Inferior parietal cortex (tissue), 1 donor: ENCODE measurements around the gene GGA3.
"Not testable (repeated sequence)": the region's sequence is repeated elsewhere in the genome, so short reads cannot be mapped to it uniquely, and the experiment has no call there.

Experiments
- DNase-seq: peaks from one replicate; pipeline ENCODE4 v3.0.0-alpha.2; 2016; ENCODE audit errors: extremely low spot score

The GGA3 gene

GRCh38 chr17:75261336-75262111, at the start of gene GGA3, which contains the start of gene MRPS7:
GGA3 (minus strand) TSS chr17:75261606; CDS start chr17:75261587, 19 bp downstream.
MRPS7 (plus strand) TSS chr17:75261879; CDS start chr17:75261901, 22 bp downstream.
- DNase-seq: peak; percentile 94

- no peak for DNase-seq
These were observed 47.6 kb upstream of the GGA3 start for GRCh38 chr17:75308732-75309629.

GRCh38 chr17:75307957-75308731, 46.7 kb upstream of the GGA3 start:
- no peak for DNase-seq

DNA sequence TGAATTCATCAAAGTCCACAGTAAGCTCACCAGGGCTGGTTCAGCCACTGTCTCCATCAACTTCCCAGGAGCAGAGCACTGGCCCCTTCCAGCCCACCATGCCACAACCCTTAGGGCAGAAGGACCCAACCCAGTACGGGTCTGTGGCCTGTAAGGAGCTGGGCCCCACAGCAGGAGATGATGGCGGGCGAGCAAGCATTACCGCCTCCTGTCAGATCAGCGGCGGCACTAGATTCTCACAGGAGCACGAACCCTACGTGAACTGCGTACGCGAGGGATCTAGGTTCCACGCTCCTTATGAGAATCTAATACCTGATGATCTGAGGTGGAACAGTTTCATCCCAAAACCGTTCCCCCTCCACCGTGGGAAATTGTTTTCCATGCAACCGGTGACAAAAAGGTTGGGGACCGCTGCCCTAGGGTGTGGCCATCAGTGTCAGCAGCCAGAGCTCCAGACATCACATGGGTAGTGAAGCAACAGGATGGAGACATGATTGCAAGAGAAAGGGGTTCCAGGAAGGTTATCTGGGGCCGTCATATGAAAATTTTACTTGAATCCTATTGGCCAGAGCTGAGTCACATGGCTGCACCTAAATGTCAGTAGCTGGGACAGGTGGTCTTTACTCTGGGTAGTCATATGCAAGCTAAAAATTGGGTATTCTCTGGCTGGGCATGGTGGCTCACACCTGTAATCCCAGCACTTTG, 40.2 kb upstream of the GGA3 start:
- DNase-seq: no peak

DNA sequence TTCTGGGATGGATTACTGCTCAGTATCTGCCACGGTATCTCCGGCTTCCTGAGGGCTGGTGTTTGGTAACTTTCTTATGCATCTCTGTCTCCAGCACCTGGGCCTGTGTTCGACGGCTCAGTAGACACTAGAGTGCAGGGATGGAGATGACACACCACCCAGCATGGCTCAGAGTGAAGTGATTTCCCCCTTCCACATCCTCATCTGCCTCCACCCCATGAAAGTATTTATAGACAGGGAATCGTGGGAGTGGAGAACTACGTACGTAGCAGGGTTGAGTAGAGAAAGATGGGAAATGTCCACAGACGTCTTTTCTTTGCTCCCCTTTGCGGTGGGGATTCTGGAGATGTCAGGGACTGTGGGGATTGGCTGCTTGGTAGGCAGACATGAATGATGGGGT, 39.6 kb upstream of the GGA3 start:
- DNase-seq: no peak

DNA sequence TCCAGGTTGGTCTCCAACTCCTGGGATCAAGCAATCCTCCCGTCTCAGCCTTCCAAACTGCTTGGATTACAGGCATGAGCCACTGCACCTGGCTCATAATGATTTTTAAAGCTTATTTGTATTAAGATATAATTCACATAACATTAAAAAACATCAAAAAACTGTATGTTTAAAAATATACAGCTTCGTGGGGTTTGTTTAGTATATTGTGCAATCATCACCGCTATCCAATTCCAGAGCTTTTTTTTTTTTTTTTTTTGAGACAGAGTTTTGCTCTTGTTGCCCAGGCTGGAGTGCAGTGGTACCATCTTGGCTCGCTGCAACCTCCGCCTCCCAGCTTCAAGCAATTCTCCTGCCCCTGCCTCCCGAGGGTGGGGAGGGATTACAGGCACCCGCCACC, 38.9 kb upstream of the GGA3 start:
- no peak for DNase-seq

DNA sequence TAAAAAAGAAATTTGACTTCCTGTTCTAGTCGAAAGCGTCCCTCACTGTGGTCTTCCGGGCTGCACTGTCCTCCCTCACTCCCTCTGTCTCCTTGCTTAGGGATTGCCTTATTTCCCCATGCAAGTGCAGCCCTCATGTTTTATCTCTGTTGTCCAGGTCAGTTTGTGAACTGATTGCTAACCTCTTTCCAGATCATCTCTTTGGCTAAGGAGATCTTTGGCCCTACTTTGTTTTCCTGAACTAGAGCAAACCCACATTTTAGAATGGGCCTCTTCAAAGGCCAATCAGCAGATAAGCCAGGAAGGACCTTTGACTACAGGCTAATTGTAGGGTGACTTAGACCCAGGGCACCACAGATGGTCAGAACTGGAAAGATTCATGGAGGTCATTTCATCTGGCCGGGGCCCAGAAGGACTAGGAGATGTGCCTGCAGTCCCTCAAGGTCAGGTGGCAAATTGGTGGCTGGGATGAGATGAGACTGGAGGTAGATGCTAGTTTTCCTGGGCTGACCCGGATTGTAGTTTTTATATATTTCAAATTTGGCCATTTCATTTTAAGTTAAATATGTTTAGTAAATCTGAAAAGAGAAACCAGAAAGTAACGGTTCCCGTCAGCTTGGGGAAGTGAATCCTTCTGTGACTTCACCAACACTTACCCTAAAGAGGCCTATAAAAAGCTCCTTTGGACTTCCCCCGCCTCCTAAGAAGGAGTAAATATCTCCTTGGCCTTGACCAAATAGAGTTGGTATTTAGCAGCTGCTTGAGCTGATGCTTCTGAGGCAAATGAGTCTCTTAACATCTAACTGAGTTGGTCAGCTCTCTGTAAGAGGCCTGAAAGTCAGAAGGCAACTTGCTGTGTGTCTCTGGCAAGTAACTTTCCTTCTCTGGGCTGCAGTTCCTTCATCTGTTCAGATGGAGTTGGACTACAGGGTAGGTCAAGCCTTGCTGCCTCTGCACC, 34.1 kb upstream of the GGA3 start:
- DNase-seq: no peak

GRCh38 chr17:75292810-75293448, 31.5 kb upstream of the GGA3 start:
- not testable (repeated sequence) for DNase-seq

DNA sequence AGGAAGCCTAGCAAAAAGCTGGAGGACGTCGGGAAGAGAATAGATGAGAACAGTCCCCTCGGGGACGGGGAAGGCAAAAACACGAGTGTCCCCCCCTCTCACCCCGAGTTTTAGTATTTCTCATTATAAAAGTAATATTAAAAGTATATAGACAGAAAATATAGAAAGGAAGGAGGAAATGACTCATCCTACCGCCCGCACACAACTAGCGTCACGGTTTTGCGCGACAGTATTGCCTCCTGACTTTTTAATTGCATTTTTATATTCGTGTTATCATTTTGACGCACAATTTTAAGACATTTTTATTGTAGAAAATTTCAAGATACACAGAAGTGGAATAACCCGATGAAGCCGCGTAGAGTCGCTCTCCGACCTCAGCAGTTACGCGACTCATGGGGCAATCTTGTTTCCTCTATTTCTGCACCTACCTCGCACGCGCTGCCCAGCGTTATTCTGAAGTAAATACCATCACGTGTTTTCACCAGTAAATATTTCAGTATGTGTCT, 28.5 kb upstream of the GGA3 start:
- peak; percentile 66 for DNase-seq

- DNase-seq: peak; percentile 98
These were observed 27.9 kb upstream of the GGA3 start, which contains the start of gene SLC25A19 for GRCh38 chr17:75289115-75289831. SLC25A19 (minus strand) TSS chr17:75289433; CDS start chr17:75286764, 2,669 bp downstream.

DNA sequence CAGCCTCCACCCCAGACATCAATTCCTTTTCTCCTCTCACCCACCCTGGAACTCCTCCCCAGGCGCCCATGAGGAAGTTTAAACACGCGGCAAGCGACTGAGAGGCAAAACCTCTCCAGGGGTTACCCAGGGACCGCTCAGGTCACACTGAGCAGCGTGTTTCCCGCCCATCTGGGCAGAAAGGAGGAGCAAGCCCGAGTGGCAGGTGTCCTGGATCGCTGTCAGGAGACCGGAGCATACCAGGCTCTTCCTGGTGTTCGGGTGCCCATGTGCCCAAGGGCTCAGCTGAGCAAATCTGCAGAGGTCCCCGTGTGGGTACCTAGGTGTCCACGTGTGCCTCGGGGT, 27.3 kb upstream of the GGA3 start:
- DNase-seq: no peak

GRCh38 chr17:75288359-75288758, 27.0 kb upstream of the GGA3 start:
- DNase-seq: no peak

GRCh38 chr17:75287221-75287620, 25.8 kb upstream of the GGA3 start:
- no peak for DNase-seq

DNA sequence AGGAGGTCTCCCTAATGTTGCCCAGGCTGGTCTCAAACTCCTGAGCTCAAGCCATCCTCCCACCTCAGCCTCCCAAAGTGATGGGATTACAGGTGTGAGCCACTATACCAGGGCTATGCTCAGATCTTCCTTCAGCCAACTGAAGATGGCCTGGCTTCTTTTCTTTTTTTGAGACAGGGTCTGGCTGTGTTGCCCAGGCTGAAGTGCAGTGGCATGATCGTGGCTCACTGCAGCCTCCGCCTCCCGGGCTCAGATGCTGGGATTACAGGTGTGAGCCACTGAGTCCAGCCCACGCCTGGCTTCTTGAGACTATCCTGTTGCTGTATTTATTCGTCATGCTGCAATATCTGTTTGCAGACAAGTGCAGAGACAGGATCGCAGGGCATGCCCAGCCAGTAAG, 23.7 kb upstream of the GGA3 start:
- DNase-seq: no peak

DNA sequence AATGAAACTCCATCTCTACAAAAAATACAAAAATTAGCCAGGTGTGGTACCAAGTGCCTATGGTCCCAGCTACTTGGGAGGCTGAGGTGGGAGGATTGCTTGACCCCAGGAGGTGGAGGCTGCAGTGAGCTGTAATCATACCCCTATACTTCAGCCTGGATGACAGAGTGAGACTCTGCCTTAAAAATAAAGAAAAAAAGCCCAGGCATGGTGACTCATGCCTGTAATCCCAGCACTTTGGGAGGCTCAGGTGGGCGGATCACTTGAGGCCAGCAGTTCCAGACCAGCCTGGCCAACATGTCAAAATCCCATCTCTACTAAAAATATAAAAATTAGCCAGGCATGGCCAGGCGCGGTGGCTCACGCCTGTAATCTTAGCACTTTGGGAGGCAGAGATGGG, 18.8 kb upstream of the GGA3 start:
- not testable (repeated sequence) for DNase-seq

GRCh38 chr17:75277664-75278071, 16.3 kb upstream of the GGA3 start:
- no peak for DNase-seq

DNA sequence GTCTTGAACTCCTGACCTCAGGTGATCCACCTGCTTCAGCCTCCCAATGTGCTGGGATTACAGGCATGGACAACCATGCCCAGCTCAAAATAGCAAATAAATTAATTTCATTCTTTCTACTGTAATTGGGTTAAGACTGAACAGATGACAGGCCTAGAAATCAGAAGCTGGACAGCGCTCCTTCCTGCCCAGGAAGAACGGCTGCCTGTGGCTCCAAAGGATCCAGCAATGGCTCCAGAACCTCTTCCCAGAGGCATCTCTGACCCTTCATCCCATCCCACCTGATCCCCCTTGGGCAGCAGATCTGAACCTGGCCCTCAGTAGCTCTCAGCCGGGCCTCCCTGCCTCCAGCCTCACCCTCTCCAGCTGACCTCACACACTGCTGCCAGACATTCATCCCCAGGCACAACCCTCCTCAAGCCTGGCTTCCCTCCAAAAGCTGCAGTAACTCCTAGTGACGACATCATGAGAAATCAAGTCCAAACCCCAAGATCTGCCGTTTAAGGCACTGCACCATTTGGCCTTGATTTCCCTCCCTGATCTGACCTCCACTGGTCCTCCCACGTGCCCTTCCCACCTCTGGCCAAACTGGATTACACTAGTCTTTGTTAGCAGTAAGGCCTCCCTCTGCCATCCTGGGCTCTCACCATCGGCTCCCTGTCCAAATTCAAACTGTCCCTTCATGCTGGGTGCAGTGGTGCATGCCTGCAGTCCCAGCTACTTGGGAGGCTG, 12.7 kb upstream of the GGA3 start:
- no peak for DNase-seq

GRCh38 chr17:75272848-75273184, 11.4 kb upstream of the GGA3 start:
- DNase-seq: peak; percentile 22
